ENCODE measurements around the gene TRPM3.

GRCh38 chr9:70986984-70987383 lies 134.4 kb downstream of the TRPM3 start:
- TF ChIP-seq CTCF (IDR thresholded peaks at IDR 0.05) (no peak), POLR2A (IDR thresholded peaks at IDR 0.05) (no peak)
